Measurements from ENCODE around the gene TRPV4.

Gene TRPV4

DNA sequence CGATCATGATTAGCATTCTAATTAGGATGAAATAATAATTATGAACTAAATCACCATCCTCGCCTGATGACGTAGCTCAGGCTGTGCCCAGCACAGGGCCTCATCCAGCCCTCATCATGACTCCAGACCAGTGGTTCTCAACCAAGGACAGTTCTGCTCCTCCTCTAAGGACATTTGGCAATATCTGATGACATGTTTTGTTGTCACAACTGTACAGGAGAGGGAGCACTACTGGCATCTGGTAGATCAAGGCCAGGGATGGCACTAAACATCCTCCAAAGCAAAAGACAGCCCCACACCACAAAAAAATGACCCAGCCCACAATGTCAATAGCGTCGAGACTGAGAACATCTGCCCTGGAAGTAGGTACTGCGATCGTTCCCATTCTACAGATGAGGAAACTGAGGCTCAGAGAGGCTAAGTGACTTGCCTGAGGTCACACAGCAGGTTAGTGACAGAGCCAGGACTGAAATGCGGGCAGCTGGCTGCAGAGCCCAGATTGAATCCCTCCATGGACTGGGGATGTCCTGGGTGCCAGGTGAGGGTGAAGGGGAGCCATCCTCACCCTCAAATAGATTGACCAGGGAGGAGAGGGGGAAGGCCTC lies 15.5 kb downstream of the TRPV4 start:
- TF ChIP-seq, protein P1, sequence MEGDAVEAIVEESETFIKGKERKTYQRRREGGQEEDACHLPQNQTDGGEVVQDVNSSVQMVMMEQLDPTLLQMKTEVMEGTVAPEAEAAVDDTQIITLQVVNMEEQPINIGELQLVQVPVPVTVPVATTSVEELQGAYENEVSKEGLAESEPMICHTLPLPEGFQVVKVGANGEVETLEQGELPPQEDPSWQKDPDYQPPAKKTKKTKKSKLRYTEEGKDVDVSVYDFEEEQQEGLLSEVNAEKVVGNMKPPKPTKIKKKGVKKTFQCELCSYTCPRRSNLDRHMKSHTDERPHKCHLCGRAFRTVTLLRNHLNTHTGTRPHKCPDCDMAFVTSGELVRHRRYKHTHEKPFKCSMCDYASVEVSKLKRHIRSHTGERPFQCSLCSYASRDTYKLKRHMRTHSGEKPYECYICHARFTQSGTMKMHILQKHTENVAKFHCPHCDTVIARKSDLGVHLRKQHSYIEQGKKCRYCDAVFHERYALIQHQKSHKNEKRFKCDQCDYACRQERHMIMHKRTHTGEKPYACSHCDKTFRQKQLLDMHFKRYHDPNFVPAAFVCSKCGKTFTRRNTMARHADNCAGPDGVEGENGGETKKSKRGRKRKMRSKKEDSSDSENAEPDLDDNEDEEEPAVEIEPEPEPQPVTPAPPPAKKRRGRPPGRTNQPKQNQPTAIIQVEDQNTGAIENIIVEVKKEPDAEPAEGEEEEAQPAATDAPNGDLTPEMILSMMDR (IDR thresholded peaks at IDR 0.05; ENCODE audit: borderline replicate concordance, extremely low read depth, low read length, poor library complexity, severe bottlenecking) = no peak
- Histone ChIP-seq H3K27me3 (ENCODE audit: insufficient read depth, low read length, poor library complexity) (peaks cover 5% of the 10 kb centered on the region), H3K9me3 (ENCODE audit: insufficient read depth, low read length, severe bottlenecking) (no peaks in the 10 kb centered on the region), H3K36me3 (ENCODE audit: insufficient read depth, low read length) (no peaks in the 10 kb centered on the region), H2AFZ (ENCODE audit: low read depth, low read length) (no peak overlapping the region), H3K4me1 (ENCODE audit: insufficient read depth, low read length) (no peaks in the 10 kb centered on the region), H3K79me2 (ENCODE audit: insufficient read depth, low read length) (no peaks in the 10 kb centered on the region), H3K27ac (ENCODE audit: low read length) (no peak overlapping the region), H3K4me3 (ENCODE audit: low read depth in 1 of 2, low read length in 2 of 2) (no peak overlapping the region), H4K20me1 (ENCODE audit: insufficient read depth, low read length) (no peaks in the 10 kb centered on the region), H3K9ac (ENCODE audit: low read depth, low read length) (no peak overlapping the region), H3K4me2 (ENCODE audit: insufficient read depth, low read length) (no peak overlapping the region)
- no peak for DNase-seq
- ATAC-seq (ENCODE audit: insufficient read depth, low read depth) = no peak

GRCh38 chr12:109816870-109817269 lies 16.3 kb downstream of the TRPV4 start:
- no peaks in the 10 kb centered on the region for H3K9me3 ChIP-seq (ENCODE audit: insufficient read depth, low read length, severe bottlenecking)
- H3K4me3 ChIP-seq (ENCODE audit: low read depth in 1 of 2, low read length in 2 of 2) = no peak overlapping the region
- no peaks in the 10 kb centered on the region for H3K4me1 ChIP-seq (ENCODE audit: insufficient read depth, low read length)
- no peak overlapping the region for H2AFZ ChIP-seq (ENCODE audit: low read depth, low read length)
- no peak for TF ChIP-seq EZH2 (IDR thresholded peaks at IDR 0.05; ENCODE audit: borderline replicate concordance, low read depth, low read length, severe bottlenecking)
- TF ChIP-seq, protein P1 (IDR thresholded peaks at IDR 0.05; ENCODE audit: borderline replicate concordance, extremely low read depth, low read length, poor library complexity, severe bottlenecking) = no peak
- DNase-seq (no peak), ATAC-seq (ENCODE audit: insufficient read depth, low read depth) (no peak)
- H3K4me2 ChIP-seq (ENCODE audit: insufficient read depth, low read length) = no peak overlapping the region
- no peaks in the 10 kb centered on the region for H3K79me2 ChIP-seq (ENCODE audit: insufficient read depth, low read length)
- no peak overlapping the region for H3K27ac ChIP-seq (ENCODE audit: low read length)
- H3K36me3 ChIP-seq (ENCODE audit: insufficient read depth, low read length) = no peaks in the 10 kb centered on the region
- H3K27me3 ChIP-seq (ENCODE audit: insufficient read depth, low read length, poor library complexity) = peaks cover 5% of the 10 kb centered on the region
- no peaks in the 10 kb centered on the region for H4K20me1 ChIP-seq (ENCODE audit: insufficient read depth, low read length)
- H3K9ac ChIP-seq (ENCODE audit: low read depth, low read length) = no peak overlapping the region

DNA sequence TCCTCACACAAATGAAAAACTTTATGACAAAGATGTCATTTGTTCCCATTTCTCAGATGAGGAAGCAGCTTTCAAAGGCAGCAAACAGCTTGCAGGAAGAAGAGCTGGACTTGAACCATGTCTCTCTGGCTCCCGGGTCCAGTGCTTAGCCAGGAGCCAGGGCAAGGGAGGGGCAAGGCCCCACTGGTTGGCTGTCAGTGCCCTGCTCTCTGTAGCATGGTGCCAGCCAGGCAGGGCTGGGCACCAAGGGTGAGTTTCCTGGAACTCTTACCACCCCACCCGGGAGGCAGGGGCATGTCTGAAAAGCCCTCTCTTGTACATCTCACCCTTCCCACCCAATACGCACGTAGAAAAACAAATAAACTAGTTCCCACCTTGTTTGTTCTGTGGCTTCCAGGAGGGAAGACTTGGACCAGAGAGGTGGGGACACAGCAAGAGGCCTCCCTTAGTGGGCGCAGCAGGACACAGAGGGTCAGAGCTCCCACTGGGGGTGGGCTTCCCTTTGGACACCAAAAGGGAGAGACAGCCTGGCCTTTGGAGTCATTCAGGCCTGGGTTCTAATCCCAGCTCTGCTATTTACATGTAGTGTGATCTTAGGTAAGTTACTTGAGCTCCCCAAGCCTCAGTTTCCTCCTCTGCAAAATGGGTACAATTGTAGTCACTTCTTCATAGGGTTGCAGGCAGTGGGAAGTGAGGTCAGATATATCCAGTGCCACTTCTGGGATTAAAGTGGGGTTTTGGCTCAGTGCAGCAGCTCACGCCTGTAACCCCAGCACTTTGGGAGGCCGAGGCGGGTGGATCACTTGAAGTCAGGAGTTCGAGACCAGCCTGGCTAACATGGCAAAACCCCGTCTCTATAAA lies 17.2 kb downstream of the TRPV4 start:
- H3K4me2 ChIP-seq (ENCODE audit: insufficient read depth, low read length) = no peak overlapping the region
- H3K4me3 ChIP-seq (ENCODE audit: low read depth in 1 of 2, low read length in 2 of 2) = no peak overlapping the region
- no peak overlapping the region for H3K27ac ChIP-seq (ENCODE audit: low read length)
- no peaks in the 10 kb centered on the region for H3K4me1 ChIP-seq (ENCODE audit: insufficient read depth, low read length)
- H3K9me3 ChIP-seq (ENCODE audit: insufficient read depth, low read length, severe bottlenecking) = no peaks in the 10 kb centered on the region
- H4K20me1 ChIP-seq (ENCODE audit: insufficient read depth, low read length) = no peaks in the 10 kb centered on the region
- no peak overlapping the region for H2AFZ ChIP-seq (ENCODE audit: low read depth, low read length)
- peaks cover 5% of the 10 kb centered on the region for H3K27me3 ChIP-seq (ENCODE audit: insufficient read depth, low read length, poor library complexity)
- ATAC-seq (ENCODE audit: insufficient read depth, low read depth) (no peak), DNase-seq (no peak)
- H3K9ac ChIP-seq (ENCODE audit: low read depth, low read length) = no peak overlapping the region
- H3K36me3 ChIP-seq (ENCODE audit: insufficient read depth, low read length) = no peaks in the 10 kb centered on the region
- no peaks in the 10 kb centered on the region for H3K79me2 ChIP-seq (ENCODE audit: insufficient read depth, low read length)
- TF ChIP-seq EZH2 (IDR thresholded peaks at IDR 0.05; ENCODE audit: borderline replicate concordance, low read depth, low read length, severe bottlenecking) = no peak

GRCh38 chr12:109815225-109815624 lies 18.0 kb downstream of the TRPV4 start:
- Histone ChIP-seq H3K4me3 (ENCODE audit: low read depth in 1 of 2, low read length in 2 of 2) (no peak overlapping the region), H3K9me3 (ENCODE audit: insufficient read depth, low read length, severe bottlenecking) (no peaks in the 10 kb centered on the region), H3K79me2 (ENCODE audit: insufficient read depth, low read length) (no peaks in the 10 kb centered on the region), H3K4me2 (ENCODE audit: insufficient read depth, low read length) (no peak overlapping the region), H3K9ac (ENCODE audit: low read depth, low read length) (no peak overlapping the region), H3K27me3 (ENCODE audit: insufficient read depth, low read length, poor library complexity) (peaks cover 5% of the 10 kb centered on the region), H3K36me3 (ENCODE audit: insufficient read depth, low read length) (no peaks in the 10 kb centered on the region), H4K20me1 (ENCODE audit: insufficient read depth, low read length) (no peaks in the 10 kb centered on the region), H3K27ac (ENCODE audit: low read length) (no peak overlapping the region), H3K4me1 (ENCODE audit: insufficient read depth, low read length) (no peaks in the 10 kb centered on the region), H2AFZ (ENCODE audit: low read depth, low read length) (no peak overlapping the region)
- DNase-seq (no peak), ATAC-seq (ENCODE audit: insufficient read depth, low read depth) (no peak)
- TF ChIP-seq EZH2 (IDR thresholded peaks at IDR 0.05; ENCODE audit: borderline replicate concordance, low read depth, low read length, severe bottlenecking) = no peak
- TF ChIP-seq, protein P1 (IDR thresholded peaks at IDR 0.05; ENCODE audit: borderline replicate concordance, extremely low read depth, low read length, poor library complexity, severe bottlenecking) = no peak

Data from DND-41 (cell line).